ENCODE data around the gene SKIL.

- no peak for TF ChIP-seq CTCF (IDR thresholded peaks at IDR 0.05)
- TF ChIP-seq POLR2A (IDR thresholded peaks at IDR 0.05): no peak
- no peak for TF ChIP-seq EP300 (IDR thresholded peaks at IDR 0.05)
- no peak for TF ChIP-seq POLR2AphosphoS5 (IDR thresholded peaks at IDR 0.05)
Observed at GRCh38 chr3:170397685-170398084, 40.2 kb downstream of the SKIL start.

Data from stomach (tissue), 4 donors.